ENCODE results near the gene NCF2. TPM values are rescaled to one million over a fixed set of nuclear protein-coding genes. Genes with fewer than 3 reads are reported as not detected.

The NCF2 gene
- total RNA-seq, 3 donors from 2014 or later: 4.6 to 45.0 (median 13.0) TPM

GRCh38 chr1:183522104-183522503 is 68.2 kb downstream of the NCF2 start:
- TF ChIP-seq CTCF (IDR thresholded peaks at IDR 0.05) (no peak), POLR2AphosphoS5 (IDR thresholded peaks at IDR 0.05) (no peak), POLR2A (IDR thresholded peaks at IDR 0.05) (no peak)
- Histone ChIP-seq H3K9me3 (no peaks in the 10 kb centered on the region), H3K4me3 (no peak overlapping the region), H3K4me1 (no peaks in the 10 kb centered on the region), H3K27ac (no peak overlapping the region), H3K27me3 (no peaks in the 10 kb centered on the region), H3K36me3 (no peaks in the 10 kb centered on the region)
- intact Hi-C loops (cut with DNase I; ENCODE audit: low total_unique reads): no loop called here
- DNase-seq (ENCODE audit: low spot score in 2 of 2): no peak

- Histone ChIP-seq H3K27ac (no peak overlapping the region), H3K4me3 (no peak overlapping the region), H3K9me3 (no peaks in the 10 kb centered on the region), H3K36me3 (no peaks in the 10 kb centered on the region), H3K4me1 (no peaks in the 10 kb centered on the region), H3K27me3 (no peaks in the 10 kb centered on the region)
- DNase-seq (ENCODE audit: low spot score in 2 of 2): no peak
- intact Hi-C loops (cut with DNase I; ENCODE audit: low total_unique reads): no loop called here
- TF ChIP-seq CTCF (IDR thresholded peaks at IDR 0.05) (no peak), POLR2A (IDR thresholded peaks at IDR 0.05) (no peak), POLR2AphosphoS5 (IDR thresholded peaks at IDR 0.05) (no peak)
These were observed 69.9 kb downstream of the NCF2 start for GRCh38 chr1:183520379-183520778.

GRCh38 chr1:183517401-183517800 is 72.9 kb downstream of the NCF2 start:
- TF ChIP-seq POLR2A (IDR thresholded peaks at IDR 0.05) (no peak), POLR2AphosphoS5 (IDR thresholded peaks at IDR 0.05) (no peak), CTCF (IDR thresholded peaks at IDR 0.05) (no peak)
- no peak for DNase-seq (ENCODE audit: low spot score in 2 of 2)
- H3K36me3 ChIP-seq: no peaks in the 10 kb centered on the region
- H3K27me3 ChIP-seq: no peaks in the 10 kb centered on the region
- H3K9me3 ChIP-seq: no peaks in the 10 kb centered on the region
- H3K27ac ChIP-seq: no peak overlapping the region
- H3K4me1 ChIP-seq: no peaks in the 10 kb centered on the region
- intact Hi-C loops (cut with DNase I; ENCODE audit: low total_unique reads): no loop called here
- no peak overlapping the region for H3K4me3 ChIP-seq

- Histone ChIP-seq H3K27me3 (no peaks in the 10 kb centered on the region), H3K4me3 (no peak overlapping the region), H3K27ac (no peak overlapping the region), H3K9me3 (no peaks in the 10 kb centered on the region), H3K4me1 (no peaks in the 10 kb centered on the region), H3K36me3 (no peaks in the 10 kb centered on the region)
- TF ChIP-seq CTCF (IDR thresholded peaks at IDR 0.05) (no peak), POLR2A (IDR thresholded peaks at IDR 0.05) (no peak), POLR2AphosphoS5 (IDR thresholded peaks at IDR 0.05) (no peak)
- intact Hi-C loops (cut with DNase I; ENCODE audit: low total_unique reads): no loop called here
- no peak for DNase-seq (ENCODE audit: low spot score in 2 of 2)
These were observed 73.5 kb downstream of the NCF2 start for GRCh38 chr1:183516725-183517124.

GRCh38 chr1:183515002-183515689 is 75.1 kb downstream of the NCF2 start:
- no peaks in the 10 kb centered on the region for H3K4me1 ChIP-seq
- H3K4me3 ChIP-seq: no peak overlapping the region
- no peaks in the 10 kb centered on the region for H3K27me3 ChIP-seq
- no peak overlapping the region for H3K27ac ChIP-seq
- intact Hi-C loops (cut with DNase I; ENCODE audit: low total_unique reads): no loop called here
- no peaks in the 10 kb centered on the region for H3K36me3 ChIP-seq
- DNase-seq (ENCODE audit: low spot score in 2 of 2): no peak
- no peaks in the 10 kb centered on the region for H3K9me3 ChIP-seq
- no peak for TF ChIP-seq POLR2AphosphoS5 (IDR thresholded peaks at IDR 0.05)
- TF ChIP-seq CTCF (IDR thresholded peaks at IDR 0.05): no peak
- no peak for TF ChIP-seq POLR2A (IDR thresholded peaks at IDR 0.05)
